ENCODE measurements around the gene KRTAP5-7. TPM values are rescaled to one million over a fixed set of nuclear protein-coding genes. Genes with fewer than 3 reads are reported as not detected.

The KRTAP5-7 gene
- total RNA-seq, 2 experiments from 2014 or later = not detected

- peaks cover 6% of the 10 kb centered on the region for H3K4me1 Mint-ChIP-seq
Observed at GRCh38 chr11:71545405-71545966, 18.4 kb downstream of the KRTAP5-7 start.

GRCh38 chr11:71548120-71548519, 21.1 kb downstream of the KRTAP5-7 start, which contains the start of gene KRTAP5-9:
Gene KRTAP5-9, plus strand, starts transcription at chr11:71548420. Its CDS starts 238 bp downstream, at chr11:71548658.
- H3K27ac Mint-ChIP-seq = no peak within 1 kb of the TSS
- H3K9me3 Mint-ChIP-seq = no peaks in the 10 kb centered on the region
- H3K4me1 Mint-ChIP-seq = peaks cover 6% of the 10 kb centered on the region
- peaks cover 11% of the 10 kb centered on the region for H3K27me3 Mint-ChIP-seq
- H3K4me3 Mint-ChIP-seq = no peak within 1 kb of the TSS
- POLR2A ChIA-PET = no interaction called here
- no peaks in the 10 kb centered on the region for H3K36me3 Mint-ChIP-seq
- DNase-seq = no peak
- ATAC-seq (ENCODE audit: low read depth) = no peak

More at GRCh38 chr11:71545405-71545966, 18.4 kb downstream of the KRTAP5-7 start:
- no peak for ATAC-seq (ENCODE audit: low read depth)
- Mint-ChIP-seq H3K36me3 (no peaks in the 10 kb centered on the region), H3K27me3 (peaks cover 6% of the 10 kb centered on the region), H3K27ac (no peak overlapping the region), H3K4me3 (no peak overlapping the region), H3K9me3 (no peaks in the 10 kb centered on the region)
- no peak for DNase-seq
- POLR2A ChIA-PET = no interaction called here

DNA sequence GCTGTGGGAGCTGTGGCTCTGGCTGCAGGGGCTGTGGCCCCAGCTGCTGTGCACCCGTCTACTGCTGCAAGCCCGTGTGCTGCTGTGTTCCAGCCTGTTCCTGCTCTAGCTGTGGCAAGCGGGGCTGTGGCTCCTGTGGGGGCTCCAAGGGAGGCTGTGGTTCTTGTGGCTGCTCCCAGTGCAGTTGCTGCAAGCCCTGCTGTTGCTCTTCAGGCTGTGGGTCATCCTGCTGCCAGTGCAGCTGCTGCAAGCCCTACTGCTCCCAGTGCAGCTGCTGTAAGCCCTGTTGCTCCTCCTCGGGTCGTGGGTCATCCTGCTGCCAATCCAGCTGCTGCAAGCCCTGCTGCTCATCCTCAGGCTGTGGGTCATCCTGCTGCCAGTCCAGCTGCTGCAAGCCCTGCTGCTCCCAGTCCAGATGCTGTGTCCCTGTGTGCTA, 21.7 kb downstream of the KRTAP5-7 start:
- POLR2A ChIA-PET = no interaction called here
- Mint-ChIP-seq H3K27ac (no peak overlapping the region), H3K36me3 (no peaks in the 10 kb centered on the region), H3K4me3 (no peak overlapping the region), H3K4me1 (peaks cover 3% of the 10 kb centered on the region), H3K27me3 (peaks cover 11% of the 10 kb centered on the region), H3K9me3 (no peaks in the 10 kb centered on the region)
- DNase-seq (no peak), ATAC-seq (ENCODE audit: low read depth) (no peak)

GRCh38 chr11:71551711-71552110, 24.6 kb downstream of the KRTAP5-7 start:
- DNase-seq (no peak), ATAC-seq (ENCODE audit: low read depth) (no peak)
- POLR2A ChIA-PET = no interaction called here
- Mint-ChIP-seq H3K27ac (no peak overlapping the region), H3K4me1 (no peaks in the 10 kb centered on the region), H3K36me3 (no peaks in the 10 kb centered on the region), H3K27me3 (peaks cover 7% of the 10 kb centered on the region), H3K9me3 (no peaks in the 10 kb centered on the region), H3K4me3 (no peak overlapping the region)

DNA sequence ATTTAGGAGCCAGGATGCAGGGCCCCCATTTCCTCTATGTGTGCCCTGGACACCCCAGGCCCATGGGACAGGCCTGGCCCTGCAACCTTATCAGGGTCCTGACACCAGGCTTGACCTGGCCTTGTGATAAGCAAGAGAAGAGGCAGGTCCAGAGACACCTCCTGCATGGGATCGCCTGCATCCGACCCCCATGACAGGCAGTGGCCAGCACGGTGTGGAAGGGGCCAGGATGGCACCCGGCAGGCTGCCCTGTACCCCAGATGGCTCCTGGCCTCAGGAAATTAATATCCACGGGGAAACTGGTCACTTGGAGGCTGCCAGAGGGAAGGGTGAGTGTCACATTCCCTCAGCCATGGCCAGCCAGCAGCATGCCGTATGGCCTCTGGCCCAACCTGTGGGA, 27.9 kb downstream of the KRTAP5-7 start:
- ATAC-seq (ENCODE audit: low read depth) (no peak), DNase-seq (no peak)
- Mint-ChIP-seq H3K4me1 (no peaks in the 10 kb centered on the region), H3K27ac (no peak overlapping the region), H3K4me3 (no peak overlapping the region), H3K36me3 (no peaks in the 10 kb centered on the region), H3K27me3 (peaks cover 21% of the 10 kb centered on the region), H3K9me3 (no peaks in the 10 kb centered on the region)
- POLR2A ChIA-PET = no interaction called here

- no peaks in the 10 kb centered on the region for H3K36me3 Mint-ChIP-seq
- ATAC-seq (ENCODE audit: low read depth) (no peak), DNase-seq (no peak)
- no peak overlapping the region for H3K27ac Mint-ChIP-seq
- H3K4me3 Mint-ChIP-seq = no peak overlapping the region
- no peaks in the 10 kb centered on the region for H3K9me3 Mint-ChIP-seq
- H3K4me1 Mint-ChIP-seq = no peaks in the 10 kb centered on the region
- H3K27me3 Mint-ChIP-seq = peaks cover 23% of the 10 kb centered on the region
- POLR2A ChIA-PET = no interaction called here
Observed at GRCh38 chr11:71555508-71555907, 28.4 kb downstream of the KRTAP5-7 start.

GRCh38 chr11:71556018-71556417, 29.0 kb downstream of the KRTAP5-7 start:
- ATAC-seq (ENCODE audit: low read depth) (no peak), DNase-seq (no peak)
- no peaks in the 10 kb centered on the region for H3K4me1 Mint-ChIP-seq
- H3K4me3 Mint-ChIP-seq = no peak overlapping the region
- H3K27ac Mint-ChIP-seq = no peak overlapping the region
- no peaks in the 10 kb centered on the region for H3K36me3 Mint-ChIP-seq
- H3K27me3 Mint-ChIP-seq = peaks cover 25% of the 10 kb centered on the region
- POLR2A ChIA-PET = no interaction called here
- no peaks in the 10 kb centered on the region for H3K9me3 Mint-ChIP-seq

GRCh38 chr11:71557257-71557656, 30.2 kb downstream of the KRTAP5-7 start:
- H3K36me3 Mint-ChIP-seq = no peaks in the 10 kb centered on the region
- H3K27ac Mint-ChIP-seq = no peak overlapping the region
- DNase-seq (no peak), ATAC-seq (ENCODE audit: low read depth) (no peak)
- POLR2A ChIA-PET = no interaction called here
- H3K9me3 Mint-ChIP-seq = no peaks in the 10 kb centered on the region
- no peak overlapping the region for H3K4me3 Mint-ChIP-seq
- H3K4me1 Mint-ChIP-seq = no peaks in the 10 kb centered on the region
- peaks cover 23% of the 10 kb centered on the region for H3K27me3 Mint-ChIP-seq

GRCh38 chr11:71558996-71559395, 31.9 kb downstream of the KRTAP5-7 start:
- Mint-ChIP-seq H3K9me3 (no peaks in the 10 kb centered on the region), H3K27ac (no peak overlapping the region), H3K27me3 (peaks cover 38% of the 10 kb centered on the region), H3K4me3 (no peak overlapping the region), H3K36me3 (no peaks in the 10 kb centered on the region), H3K4me1 (no peaks in the 10 kb centered on the region)
- no peak for DNase-seq
- POLR2A ChIA-PET = no interaction called here
- ATAC-seq (ENCODE audit: low read depth) = no peak

GRCh38 chr11:71562120-71562519, 35.1 kb downstream of the KRTAP5-7 start:
- DNase-seq (no peak), ATAC-seq (ENCODE audit: low read depth) (no peak)
- no peak overlapping the region for H3K4me3 Mint-ChIP-seq
- H3K27ac Mint-ChIP-seq = no peak overlapping the region
- no peaks in the 10 kb centered on the region for H3K36me3 Mint-ChIP-seq
- POLR2A ChIA-PET = no interaction called here
- no peaks in the 10 kb centered on the region for H3K9me3 Mint-ChIP-seq
- no peaks in the 10 kb centered on the region for H3K4me1 Mint-ChIP-seq
- H3K27me3 Mint-ChIP-seq = peaks cover 43% of the 10 kb centered on the region

DNA sequence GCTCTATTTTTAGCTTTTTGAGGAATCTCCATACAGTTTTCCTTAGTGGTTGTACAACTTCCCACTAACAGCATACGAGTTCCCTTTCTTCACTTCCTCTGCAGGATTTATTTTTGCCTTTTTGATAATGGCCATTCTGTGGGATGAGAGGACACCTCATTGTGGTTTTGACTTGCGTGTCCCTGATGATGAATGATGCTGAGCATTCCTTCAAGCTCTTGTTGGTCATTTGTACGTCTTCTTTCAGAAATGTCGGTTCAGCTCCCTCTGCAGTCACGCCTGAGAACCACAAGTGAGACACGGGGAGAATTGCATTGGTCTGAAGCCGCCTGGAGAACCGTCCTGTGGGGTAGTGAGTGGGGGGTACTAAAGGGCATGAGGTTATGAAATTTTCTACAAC, 36.3 kb downstream of the KRTAP5-7 start:
- no peaks in the 10 kb centered on the region for H3K4me1 Mint-ChIP-seq

GRCh38 chr11:71564430-71564829, 37.4 kb downstream of the KRTAP5-7 start:
- no peaks in the 10 kb centered on the region for H3K36me3 Mint-ChIP-seq

More for the DNA sequence above, 36.3 kb downstream of the KRTAP5-7 start:
- DNase-seq (no peak), ATAC-seq (ENCODE audit: low read depth) (no peak)
- H3K9me3 Mint-ChIP-seq = no peaks in the 10 kb centered on the region
- H3K36me3 Mint-ChIP-seq = no peaks in the 10 kb centered on the region
- POLR2A ChIA-PET = no interaction called here
- H3K4me3 Mint-ChIP-seq = no peak overlapping the region
- H3K27ac Mint-ChIP-seq = no peak overlapping the region
- peaks cover 39% of the 10 kb centered on the region for H3K27me3 Mint-ChIP-seq

DNA sequence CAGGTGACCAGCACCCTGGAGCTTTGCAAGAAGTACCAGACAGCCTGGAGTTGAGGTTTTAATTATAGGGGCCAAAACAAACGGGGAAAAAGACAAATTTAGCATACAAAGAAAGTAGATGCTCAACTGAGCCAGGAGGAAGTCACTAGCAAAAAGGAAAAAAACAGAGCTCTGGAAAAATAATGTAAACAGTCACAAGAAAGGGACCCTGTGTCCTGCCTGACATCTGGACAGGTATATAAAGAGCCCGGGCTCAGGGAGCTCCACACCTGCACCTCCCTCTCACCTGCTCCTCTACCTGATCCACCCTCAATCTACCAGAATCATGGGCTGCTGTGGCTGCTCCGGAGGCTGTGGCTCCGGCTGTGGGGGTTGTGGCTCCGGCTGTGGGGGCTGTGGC, 38.2 kb downstream of the KRTAP5-7 start, which contains the start of gene KRTAP5-10:
TSS of gene KRTAP5-10 (plus strand) at position 301 of the 400 bp plus-strand sequence. CDS start at position 326, 25 bp downstream.
- Mint-ChIP-seq H3K36me3 (no peaks in the 10 kb centered on the region), H3K9me3 (no peaks in the 10 kb centered on the region), H3K27ac (no peak within 1 kb of the TSS), H3K27me3 (peaks cover 28% of the 10 kb centered on the region), H3K4me1 (no peaks in the 10 kb centered on the region), H3K4me3 (no peak within 1 kb of the TSS)
- no peak for ATAC-seq (ENCODE audit: low read depth)
- DNase-seq = no peak
- POLR2A ChIA-PET = no interaction called here

More at GRCh38 chr11:71564430-71564829, 37.4 kb downstream of the KRTAP5-7 start:
- Mint-ChIP-seq H3K4me1 (no peaks in the 10 kb centered on the region), H3K4me3 (no peak overlapping the region), H3K27me3 (peaks cover 33% of the 10 kb centered on the region), H3K9me3 (no peaks in the 10 kb centered on the region), H3K27ac (no peak overlapping the region)
- ATAC-seq (ENCODE audit: low read depth) (no peak), DNase-seq (no peak)
- POLR2A ChIA-PET = no interaction called here

- no peak overlapping the region for H3K4me3 Mint-ChIP-seq
- no peaks in the 10 kb centered on the region for H3K4me1 Mint-ChIP-seq
- H3K9me3 Mint-ChIP-seq = no peaks in the 10 kb centered on the region
- POLR2A ChIA-PET = no interaction called here
- DNase-seq (no peak), ATAC-seq (ENCODE audit: low read depth) (no peak)
- no peaks in the 10 kb centered on the region for H3K36me3 Mint-ChIP-seq
- peaks cover 22% of the 10 kb centered on the region for H3K27me3 Mint-ChIP-seq
- H3K27ac Mint-ChIP-seq = no peak overlapping the region
Observed at GRCh38 chr11:71566081-71566620, 39.1 kb downstream of the KRTAP5-7 start.
